Stimulated activated CD4-positive, alpha-beta T cell treated with anti-CD3 and anti-CD28 coated beads, Interleukin-15, amount 100 ng/mL, for 1 hour (primary cell): Measurements from ENCODE around the gene NOTUM.
"Not testable (repeated sequence)": the region's sequence is repeated elsewhere in the genome, so short reads cannot be mapped to it uniquely, and the experiment has no call there.

Source experiments
- DNase-seq, 2 donors: peaks; one replicate each; pipeline ENCODE4 v3.0.0-alpha.2; 2020; ENCODE audit warnings: low read depth in 1 of 2, low spot score in 1 of 2

Gene NOTUM

DNA sequence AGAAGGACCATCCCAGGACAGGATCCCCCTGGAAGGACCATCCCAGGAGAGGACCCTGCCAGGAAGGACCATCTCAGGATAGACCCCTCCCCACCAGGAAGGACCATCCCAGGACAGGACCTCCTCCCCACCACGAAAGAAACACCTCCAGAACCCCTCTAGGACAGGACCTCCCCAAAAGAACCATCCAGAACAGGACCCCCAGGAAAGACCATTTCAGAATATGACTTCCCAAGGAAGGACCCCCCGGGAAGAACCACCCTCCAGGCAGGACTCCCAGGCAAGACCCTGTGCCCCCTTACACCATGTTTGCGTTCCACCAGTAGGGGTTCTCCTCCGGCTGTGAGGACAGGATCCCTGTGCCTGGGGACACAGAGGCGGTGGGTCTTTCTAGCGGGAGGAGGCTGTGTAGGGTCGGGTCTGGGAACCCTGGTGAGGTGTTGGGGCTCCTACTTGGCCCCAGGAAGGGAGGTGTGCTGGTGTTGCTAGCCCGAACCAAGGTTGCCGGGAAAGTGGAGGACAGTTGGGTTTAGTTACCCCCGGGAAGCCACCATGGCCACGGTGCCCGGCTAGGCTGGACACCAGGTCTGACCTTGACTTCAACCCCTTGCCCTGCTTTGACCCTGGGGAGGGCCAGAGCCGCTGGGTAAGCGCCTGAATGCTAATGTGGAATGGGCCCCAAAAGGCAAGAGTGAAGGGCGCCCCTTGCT is 2.2 kb downstream of the NOTUM start:
- no peak for DNase-seq

GRCh38 chr17:81957691-81958432 is 3.1 kb downstream of the NOTUM start:
- DNase-seq: no peak

DNA sequence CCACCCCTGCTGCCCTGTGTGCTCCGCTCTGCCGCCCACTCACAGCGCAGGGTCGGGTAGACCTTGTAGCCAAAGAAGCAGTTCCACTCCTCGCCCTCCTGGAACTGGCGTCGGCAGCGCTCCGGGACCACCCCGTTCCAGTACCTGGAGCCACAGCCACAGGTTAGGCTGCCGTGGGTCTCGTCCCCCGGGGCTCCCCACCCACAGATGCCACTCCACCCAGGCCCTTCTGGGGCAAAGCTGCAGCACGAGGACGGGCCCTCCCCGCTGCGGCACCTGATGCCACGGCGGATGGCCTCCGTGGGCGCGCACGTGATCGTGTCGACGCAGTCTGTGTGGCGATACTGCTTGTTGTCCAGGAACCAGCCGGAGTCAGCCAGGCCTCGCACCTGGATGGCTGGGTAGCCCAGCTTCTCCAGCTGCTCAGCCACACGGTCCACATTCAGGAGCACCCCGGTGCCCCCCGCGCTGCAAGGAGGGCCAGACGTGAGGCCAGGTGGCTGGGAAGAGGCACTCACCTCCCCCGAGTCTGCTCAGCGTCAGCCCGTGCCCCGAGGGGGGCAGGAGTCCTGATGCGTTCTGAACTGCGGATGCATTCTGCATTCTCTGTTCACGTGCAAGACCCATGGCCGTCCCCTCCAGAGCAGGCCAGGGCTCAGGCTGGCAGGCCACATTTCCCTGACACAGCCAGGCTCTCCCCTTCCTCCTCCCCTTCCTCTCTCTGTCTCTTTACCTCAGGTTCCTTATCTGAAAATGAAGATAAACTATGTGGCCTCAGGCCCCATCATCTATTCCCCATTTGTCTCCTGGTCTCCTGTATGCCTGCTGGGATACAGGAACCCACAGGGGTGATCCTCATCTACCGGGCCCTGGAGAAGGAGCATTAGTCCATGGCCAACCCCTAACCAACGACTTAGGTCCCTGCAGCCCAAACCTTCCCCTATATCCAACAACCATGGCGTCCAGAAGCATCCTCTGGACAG is 4.1 kb downstream of the NOTUM start:
- DNase-seq: no peak

DNA sequence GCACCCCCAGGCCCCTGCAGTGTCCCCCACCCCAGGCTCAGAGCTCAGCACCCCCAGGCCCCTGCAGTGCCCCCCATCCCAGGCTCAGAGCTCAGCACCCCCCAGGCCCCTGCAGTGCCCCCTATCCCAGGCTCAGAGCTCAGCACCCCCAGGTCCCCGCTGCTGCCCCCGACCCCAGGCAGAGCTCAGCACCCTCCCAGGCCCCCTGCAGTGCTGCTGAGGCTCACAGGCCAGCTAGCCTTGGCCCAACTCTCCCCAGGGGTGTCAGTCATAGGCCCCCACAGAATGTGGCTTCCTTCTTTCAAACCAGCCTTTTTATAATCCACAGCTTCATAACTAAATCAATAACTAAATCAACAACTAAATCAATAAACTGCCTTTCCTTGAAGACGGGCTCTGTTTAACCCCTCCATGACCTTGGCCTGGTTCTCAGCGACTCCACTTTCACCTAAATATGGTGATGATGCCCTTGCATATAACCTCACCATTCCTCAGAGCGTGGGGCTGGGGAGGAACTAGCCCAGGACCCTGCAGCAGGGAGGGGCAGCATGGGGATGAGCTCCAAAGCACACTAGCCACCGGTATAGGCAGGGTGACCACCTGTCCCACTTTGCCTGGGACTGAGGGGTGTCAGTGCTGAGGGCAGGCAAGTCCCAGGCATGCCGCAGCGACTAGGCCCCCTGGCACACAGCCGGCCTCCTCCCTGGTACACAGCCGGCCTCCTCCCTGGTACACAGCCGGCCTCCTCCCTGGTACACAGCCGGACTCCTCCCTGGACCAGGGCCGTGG is 5.0 kb downstream of the NOTUM start:
- no peak for DNase-seq

GRCh38 chr17:81955058-81955681 is 5.8 kb downstream of the NOTUM start:
- DNase-seq: no peak

DNA sequence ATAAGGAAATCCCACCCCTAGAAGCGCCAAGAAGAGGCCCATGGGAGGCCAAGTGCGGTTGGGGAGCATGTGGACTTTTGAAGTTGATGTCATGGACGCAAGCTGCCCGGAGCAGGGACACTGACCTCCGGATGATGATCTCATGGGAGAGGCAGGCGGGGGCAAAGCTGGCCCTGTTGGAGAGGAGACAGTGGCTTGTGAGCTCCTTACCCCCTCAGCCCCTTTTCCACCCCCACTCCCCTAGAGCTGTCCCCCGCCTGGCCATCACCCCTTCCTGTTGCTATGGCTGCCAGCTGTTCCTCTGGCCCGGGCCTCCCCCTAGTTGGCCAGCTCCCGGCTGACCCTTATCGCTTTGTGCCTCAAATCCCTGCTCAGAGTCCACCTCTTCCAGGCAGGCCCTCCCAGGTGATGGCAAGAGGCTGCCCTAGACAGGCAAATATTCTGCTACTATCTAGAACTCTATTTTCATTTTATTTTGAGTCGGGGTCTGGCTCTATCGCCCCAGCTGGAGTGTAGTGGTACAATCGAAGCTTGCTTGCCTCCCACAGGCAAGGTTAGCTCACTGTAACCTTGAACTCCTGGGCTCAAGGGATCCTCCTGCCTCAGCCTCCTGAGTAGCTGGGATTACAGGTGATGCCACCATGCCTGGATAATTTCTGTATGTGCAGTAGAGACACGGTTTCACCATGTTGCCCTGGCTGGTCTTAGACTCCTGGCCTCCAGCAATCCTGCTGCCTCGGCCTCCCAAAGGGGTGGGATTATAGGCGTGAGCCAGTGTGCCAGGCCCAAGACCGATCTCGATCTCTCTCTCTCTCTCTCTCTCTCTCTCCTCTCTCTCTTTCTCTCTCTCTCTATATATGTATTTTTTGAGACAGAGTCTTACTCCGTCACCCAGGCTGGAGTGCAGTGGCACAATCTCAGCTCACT is 6.6 kb downstream of the NOTUM start:
- no peak for DNase-seq

GRCh38 chr17:81953443-81953842 is 7.5 kb downstream of the NOTUM start:
- DNase-seq: not testable (repeated sequence)

GRCh38 chr17:81952792-81953228 is 8.2 kb downstream of the NOTUM start:
- DNase-seq: no peak

- DNase-seq: no peak
Observed at GRCh38 chr17:81951785-81952684, 9.0 kb downstream of the NOTUM start.

- DNase-seq: no peak
Observed at GRCh38 chr17:81950501-81950900, 10.5 kb downstream of the NOTUM start.

DNA sequence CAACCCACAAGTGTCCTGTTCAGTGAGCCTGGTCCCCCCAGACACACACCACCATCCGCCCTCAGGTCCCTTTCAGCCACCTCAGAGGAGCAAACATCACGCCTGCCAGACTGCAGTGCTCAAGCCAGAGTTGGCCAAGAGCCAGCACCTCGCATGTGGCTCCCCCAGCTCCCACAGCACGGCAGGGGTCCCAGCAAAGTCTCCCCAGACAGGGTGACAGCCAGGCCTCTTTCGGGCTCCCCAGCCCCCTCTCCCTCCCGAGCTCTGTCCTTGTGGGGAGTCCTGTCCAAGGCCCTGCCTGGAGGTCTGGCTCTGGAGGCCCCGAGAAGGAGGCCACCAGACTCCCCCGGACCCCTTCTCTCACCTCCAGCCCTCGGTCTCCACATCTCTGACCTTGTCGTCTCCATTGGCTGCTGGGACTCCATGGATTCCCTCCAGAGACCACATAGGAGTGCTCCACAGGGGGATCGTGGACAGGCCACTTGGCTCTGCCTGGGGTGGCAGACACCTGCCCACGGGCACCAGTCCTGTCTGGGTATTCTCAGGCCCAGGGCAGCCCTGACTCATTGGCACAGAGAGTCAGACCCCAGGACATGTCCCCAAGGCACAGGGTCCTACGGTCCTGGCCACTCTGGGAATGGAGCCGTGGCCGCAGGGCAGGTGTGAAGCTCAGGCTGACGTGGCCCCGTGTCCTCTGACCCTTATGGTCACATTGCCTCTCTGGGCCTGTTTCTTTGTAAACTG is 12.2 kb downstream of the NOTUM start:
- DNase-seq: no peak

DNA sequence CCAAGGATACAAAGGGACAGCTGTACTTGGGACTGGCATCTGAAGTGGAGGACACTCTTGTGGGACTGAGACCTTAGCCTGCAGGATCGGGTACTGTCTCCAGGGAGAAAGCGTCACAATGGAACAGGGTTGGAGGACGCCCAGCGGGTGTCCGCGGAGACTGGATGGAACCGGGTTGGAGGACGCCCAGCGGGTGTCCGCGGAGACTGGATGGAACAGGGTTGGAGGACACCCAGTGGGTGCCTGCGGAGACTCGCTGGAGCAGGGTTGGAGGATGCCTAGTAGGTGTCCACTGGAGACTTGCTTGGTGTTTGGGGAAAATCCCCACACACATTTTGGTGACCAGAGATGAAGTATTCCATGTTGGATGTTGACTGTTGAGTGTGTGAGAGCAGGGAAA is 13.8 kb downstream of the NOTUM start, which contains the start of gene MYADML2:
MYADML2 (minus strand) TSS at position 45 of the 400 bp plus-strand sequence. CDS start 5,492 bp downstream, outside the sequence.
- DNase-seq: no peak

DNA sequence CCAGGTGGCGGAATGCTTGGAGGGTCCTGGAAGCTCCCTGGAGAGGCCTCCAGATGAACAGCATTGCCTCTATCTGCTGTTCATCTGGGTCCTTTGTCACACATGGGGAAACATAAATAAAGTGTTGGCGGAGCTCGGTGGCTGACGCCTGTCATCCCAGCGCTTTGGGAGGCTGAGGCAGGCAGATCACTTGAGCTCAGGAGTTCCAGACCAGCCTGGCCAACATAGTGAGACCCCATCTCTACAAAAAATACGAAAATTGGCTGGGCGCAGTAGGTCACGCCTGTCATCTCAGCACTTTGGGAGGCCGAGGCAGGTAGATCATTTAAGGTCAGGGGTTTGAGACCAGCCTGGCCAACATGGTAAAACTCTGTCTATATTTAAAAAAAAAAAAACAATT is 16.1 kb downstream of the NOTUM start:
- DNase-seq: no peak

DNA sequence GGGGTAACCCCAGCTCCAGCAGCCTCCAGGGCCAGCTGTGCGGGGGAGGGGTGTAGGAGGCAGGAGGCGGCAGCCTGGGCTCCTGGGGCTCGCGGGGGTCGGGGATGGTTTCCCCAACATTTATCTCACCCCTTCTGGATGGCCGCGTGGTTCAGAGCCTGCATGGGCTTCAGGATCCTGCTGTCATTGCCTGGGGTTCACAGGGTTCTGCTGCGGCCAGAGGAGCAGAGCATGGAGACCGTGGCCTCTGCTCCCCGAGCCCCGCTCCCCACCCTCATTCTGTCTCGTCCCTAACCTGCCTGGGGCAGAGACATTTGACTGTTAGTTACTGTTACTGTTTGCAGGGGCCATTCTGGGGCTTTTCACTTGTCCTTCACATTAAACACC is 18.8 kb downstream of the NOTUM start:
- no peak for DNase-seq

GRCh38 chr17:81941484-81942166 is 19.4 kb downstream of the NOTUM start:
- no peak for DNase-seq

DNA sequence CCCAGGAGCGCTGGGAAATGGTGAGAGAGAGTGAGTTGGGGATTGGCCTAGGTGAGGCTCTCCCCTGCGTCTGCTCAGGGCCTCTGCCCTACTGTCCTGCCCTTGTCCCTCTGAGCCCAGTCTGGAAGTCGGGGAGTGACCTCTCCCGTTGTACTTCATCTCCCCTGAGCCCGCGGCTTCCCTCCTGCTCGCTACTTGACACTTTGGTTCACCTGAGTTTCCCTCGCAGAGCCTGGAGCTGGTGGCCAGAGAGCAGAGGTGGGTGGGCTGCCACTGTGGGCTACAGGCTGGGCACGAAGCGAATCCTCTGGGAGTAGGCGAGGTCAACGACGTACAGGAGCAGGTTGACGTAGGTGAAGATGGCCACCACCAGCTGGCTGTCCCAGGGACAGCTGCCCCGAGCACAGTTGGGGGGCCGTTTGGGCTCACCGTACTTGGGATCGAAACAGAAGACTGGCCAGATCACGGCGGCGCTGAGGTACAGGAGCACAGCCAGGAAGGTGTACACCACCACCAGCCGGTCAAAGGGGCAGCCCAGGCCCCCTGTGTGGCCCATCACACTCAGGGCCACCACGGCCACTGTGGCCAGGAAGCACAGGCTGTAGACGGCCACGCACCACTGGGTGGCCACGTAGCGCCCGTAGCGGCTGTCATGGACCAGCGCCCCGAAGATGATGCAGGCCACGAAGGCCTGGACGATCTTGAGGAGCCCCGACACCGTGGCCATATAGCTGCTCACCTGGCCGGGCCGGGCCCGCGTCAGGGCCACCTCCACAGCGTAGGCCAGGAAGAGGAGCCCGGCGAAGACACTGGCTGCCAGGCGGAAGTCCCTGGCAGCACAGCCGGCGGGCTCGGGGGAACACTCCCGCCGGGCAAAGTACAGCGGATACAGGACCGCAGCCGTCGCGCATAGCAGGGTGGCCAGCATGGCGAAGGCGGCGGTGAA is 20.2 kb downstream of the NOTUM start:
- DNase-seq: no peak
